HCT116 (cell line): ENCODE measurements around the gene APCDD1L. TPM values are rescaled to one million over a fixed set of nuclear protein-coding genes. Genes with fewer than 3 reads are reported as not detected.

Source experiments
- ATAC-seq: fragments of 200-7000 bp; cut with Tn5 transposase; 2 replicates; pipeline ENCODE4 v1.9.1; 2020; ENCODE audit warnings: mild to moderate bottlenecking, moderate library complexity
- BruUV-seq: library from RNA; stranded (reverse); fragments of 400-500 nt; replicated peaks from 2 replicates; lab custom pipeline; 2021; lab: Mats Ljungman, UMichigan
- CTCF ChIA-PET: fragments of 300-600 bp; sonication (Branson Sonifier 250); formaldehyde crosslinking; loops from one replicate; lab custom pipeline; 2021; ENCODE audit warnings: antibody characterized with exemption; lab: Charles Lee
- POLR2A ChIA-PET: fragments of 300-600, 350-600 bp; sonication (Branson Sonifier 250); formaldehyde crosslinking; loops from one replicate; lab custom pipeline; 2021; ENCODE audit warnings: antibody characterized with exemption; lab: Charles Lee
- RAD21 ChIA-PET, 2 experiments: fragments of 300-600 bp; sonication (Branson Sonifier 250); formaldehyde crosslinking; loops; one replicate each; lab custom pipeline; 2023; ENCODE audit warnings: low total read pairs in 2 of 2; ENCODE audit not compliant: uncharacterized antibody in 2 of 2, unreplicated experiment in 2 of 2, low non-redundant PET in 1 of 2; lab: Charles Lee
- DNase-seq: peaks from one replicate; pipeline ENCODE4 v3.0.0-alpha.2; 2010; ENCODE audit warnings: low read depth, low spot score
- H2AFZ ChIP-seq: fragments of 200-600 bp; shearing (Covaris generic), sonication (generic); 2 replicates; pipeline ENCODE4 v1.6.1; 2017; ENCODE audit warnings: low read depth, mixed run types, mixed read lengths, antibody characterized with exemption, low read length; ENCODE audit not compliant: poor library complexity, severe bottlenecking
- H3K27ac ChIP-seq: 2 replicates; pipeline ENCODE4 v1.5.1; 2012; ENCODE audit warnings: low read depth, low read length
- H3K27me3 ChIP-seq: fragments of 200-600 bp; sonication (generic); 2 replicates; pipeline ENCODE4 v1.6.1; 2016; ENCODE audit warnings: mixed run types, low read length, mixed read lengths; ENCODE audit not compliant: insufficient read depth
- H3K36me3 ChIP-seq, 2 experiments: fragments of 200-500 bp in 1 of 2; fragments of 200-600 bp in 1 of 2; sonication (Bioruptor generic) in 1 of 2; sonication (generic) in 1 of 2; 2 replicates each; pipeline versions ENCODE4 v1.5.1 to v1.6.1; 2014 to 2016; ENCODE audit warnings: low read length in 2 of 2, inconsistent platforms in 1 of 2, mixed read lengths in 1 of 2, mixed run types in 1 of 2; ENCODE audit not compliant: insufficient read depth in 2 of 2, control insufficient read depth in 1 of 2
- H3K4me1 ChIP-seq, 2 experiments: fragments of 200-600 bp in 1 of 2; sonication (generic) in 1 of 2; 2 replicates each; pipeline versions ENCODE4 v1.5.1 to v1.6.1; 2012 to 2017; ENCODE audit warnings: low read length in 2 of 2, inconsistent platforms in 1 of 2, mild to moderate bottlenecking in 1 of 2, mixed read lengths in 1 of 2, mixed run types in 1 of 2, moderate library complexity in 1 of 2; ENCODE audit not compliant: insufficient read depth in 2 of 2, control insufficient read depth in 1 of 2
- H3K4me2 ChIP-seq: fragments of 200-600 bp; sonication (generic); 2 replicates; pipeline ENCODE4 v1.6.1; 2017; ENCODE audit warnings: mixed run types, low read length, mixed read lengths
- H3K4me3 ChIP-seq, 2 experiments: fragments of 200-600 bp in 1 of 2; sonication (generic) in 1 of 2; replicated peaks in 1 of 2; 2 replicates each; pipeline ENCODE4 v1.5.1; 2011 to 2016; ENCODE audit warnings: low read length in 2 of 2, control low read depth in 1 of 2, low read depth in 1 of 2, mild to moderate bottlenecking in 1 of 2, mixed read lengths in 1 of 2, mixed run types in 1 of 2
- H3K79me2 ChIP-seq: fragments of 200-600 bp; sonication (generic); 2 replicates; pipeline ENCODE4 v1.6.1; 2017; ENCODE audit warnings: mild to moderate bottlenecking, mixed run types, low read length, moderate library complexity, mixed read lengths; ENCODE audit not compliant: insufficient read depth
- H3K9ac ChIP-seq: fragments of 200-600 bp; sonication (generic); 2 replicates; pipeline ENCODE4 v1.6.1; 2016; ENCODE audit warnings: low read length, mixed read lengths
- H3K9me2 ChIP-seq: fragments of 200-600 bp; sonication (generic), shearing (Covaris generic); 2 replicates; pipeline ENCODE4 v1.6.1; 2017; ENCODE audit warnings: mixed run types, mild to moderate bottlenecking, moderate library complexity; ENCODE audit not compliant: insufficient read depth
- H3K9me3 ChIP-seq, 2 experiments: fragments of 200-500 bp in 1 of 2; fragments of 200-600 bp in 1 of 2; sonication (Bioruptor generic) in 1 of 2; sonication (generic) in 1 of 2; 2 replicates each; pipeline ENCODE4 v1.6.1; 2014 to 2017; ENCODE audit warnings: low read length in 2 of 2, mixed read lengths in 2 of 2, inconsistent platforms in 1 of 2, low read depth in 1 of 2, mild to moderate bottlenecking in 1 of 2, mixed run types in 1 of 2, moderate library complexity in 1 of 2; ENCODE audit not compliant: control insufficient read depth in 1 of 2, insufficient read depth in 1 of 2
- H4K20me1 ChIP-seq: fragments of 200-600 bp; sonication (generic), shearing (Covaris generic); 2 replicates; pipeline ENCODE4 v1.6.1; 2017; ENCODE audit warnings: mixed run types, mild to moderate bottlenecking, moderate library complexity; ENCODE audit not compliant: insufficient read depth
- ATF3 ChIP-seq: IDR thresholded peaks from 2 replicates; pipeline ENCODE4 v1.6.1; 2012
- CEBPB ChIP-seq: IDR thresholded peaks from 2 replicates; pipeline ENCODE4 v1.6.1; 2012; ENCODE audit warnings: low read depth
- EGR1 ChIP-seq: IDR thresholded peaks from 2 replicates; pipeline ENCODE4 v1.6.1; 2012; ENCODE audit warnings: low read depth
- EZH2phosphoT487 ChIP-seq: fragments of 200-600 bp; IDR thresholded peaks from 2 replicates; pipeline ENCODE4 v1.6.1; 2018; ENCODE audit warnings: antibody characterized with exemption, borderline replicate concordance
- JUND ChIP-seq: IDR thresholded peaks from 2 replicates; pipeline ENCODE4 v1.6.1; 2012
- RAD21 ChIP-seq: IDR thresholded peaks from 2 replicates; pipeline ENCODE4 v1.6.1; 2012; ENCODE audit warnings: low read depth, mild to moderate bottlenecking
- SP1 ChIP-seq: IDR thresholded peaks from 2 replicates; pipeline ENCODE4 v1.6.1; 2012; ENCODE audit warnings: low read depth
- ZFX ChIP-seq: fragments of 450-650 bp; IDR thresholded peaks from 2 replicates; pipeline ENCODE4 v1.6.1; 2017
- ZNF274 ChIP-seq: fragments of 200-500 bp; sonication (Bioruptor generic); IDR thresholded peaks from 2 replicates; pipeline ENCODE4 v1.6.1; 2014; ENCODE audit warnings: mild to moderate bottlenecking, low read depth, low read length, inconsistent platforms
- intact Hi-C: fragments of 100-400 bp; cut with micrococcal nuclease; formaldehyde crosslinking; loops from 2 replicates; pipeline ENCODE4 v1.10.0; 2022
- total RNA-seq: library from RNA; stranded (reverse); gene quantifications from one replicate; pipeline ENCODE4 v1.2.1, GENCODE V29; 2021; ENCODE audit not compliant: unreplicated experiment
- TF ChIP-seq, protein P1 (sequence below), 3 experiments: fragments of 200-600 bp in 1 of 3; sonication (generic) in 1 of 3; IDR thresholded peaks in 2 of 3; conservative IDR thresholded peaks in 1 of 3; 2 replicates each; pipeline ENCODE4 v1.5.1; 2012 to 2017; ENCODE audit warnings: low read depth in 2 of 3, low read length in 2 of 3, antibody characterized with exemption in 1 of 3, borderline replicate concordance in 1 of 3, control low read depth in 1 of 3, mild to moderate bottlenecking in 1 of 3, mixed read lengths in 1 of 3, mixed run types in 1 of 3, moderate library complexity in 1 of 3; ENCODE audit not compliant: insufficient read depth in 1 of 3

The APCDD1L gene
- total RNA-seq, 1 experiment from 2014 or later, result not detected

DNA sequence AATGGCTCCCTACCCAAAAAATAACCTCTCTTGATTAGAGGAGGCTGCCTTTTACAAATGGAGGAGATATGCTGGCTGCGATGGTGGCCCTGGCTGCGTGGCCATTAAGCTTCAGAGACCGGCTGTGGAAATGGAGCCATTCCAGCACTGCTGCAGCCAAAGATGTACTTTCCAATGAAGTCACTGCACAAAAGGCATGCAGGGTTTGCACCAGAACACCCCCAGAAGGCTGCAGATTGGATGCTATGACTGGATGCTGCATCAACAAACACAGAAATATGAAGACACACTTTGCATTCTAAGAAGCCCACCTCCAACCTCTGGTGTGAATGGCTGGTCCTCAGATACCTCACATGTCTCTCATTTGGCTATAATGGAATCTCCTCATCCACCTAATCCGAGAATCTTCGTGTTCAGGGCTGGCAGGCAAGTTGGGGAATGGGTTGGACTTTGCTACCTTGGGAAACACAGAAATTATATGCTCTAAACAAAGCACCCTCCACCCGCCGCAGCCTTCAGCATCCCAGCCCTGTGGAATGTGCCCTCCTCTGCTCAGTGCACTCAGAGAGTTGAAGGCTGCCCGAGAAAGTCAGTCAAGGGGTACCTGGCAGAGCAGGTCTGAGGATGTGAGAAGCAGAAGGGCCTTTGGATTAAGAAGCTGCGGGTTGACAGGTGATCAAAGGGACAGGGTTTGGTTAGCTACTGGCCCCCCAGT, 35.3 kb downstream of the APCDD1L start:
- no peak overlapping the region for H3K9ac ChIP-seq
- no peaks in the 10 kb centered on the region for H3K36me3 ChIP-seq
- H3K9me2 ChIP-seq, result no peaks in the 10 kb centered on the region
- H3K4me1 ChIP-seq, result peaks cover 6 to 12% of the 10 kb centered on the region in 2 experiments
- H4K20me1 ChIP-seq, result no peaks in the 10 kb centered on the region
- intact Hi-C loops, result loop anchor here (5.0 to 10.0 kb wide), 4 partner anchors 172 to 922 kb away; partner anchors contain the start of genes NPEPL1 and STX16
- no TSS peak for BruUV-seq
- no peak for TF ChIP-seq EZH2phosphoT487
- TF ChIP-seq, protein P1, sequence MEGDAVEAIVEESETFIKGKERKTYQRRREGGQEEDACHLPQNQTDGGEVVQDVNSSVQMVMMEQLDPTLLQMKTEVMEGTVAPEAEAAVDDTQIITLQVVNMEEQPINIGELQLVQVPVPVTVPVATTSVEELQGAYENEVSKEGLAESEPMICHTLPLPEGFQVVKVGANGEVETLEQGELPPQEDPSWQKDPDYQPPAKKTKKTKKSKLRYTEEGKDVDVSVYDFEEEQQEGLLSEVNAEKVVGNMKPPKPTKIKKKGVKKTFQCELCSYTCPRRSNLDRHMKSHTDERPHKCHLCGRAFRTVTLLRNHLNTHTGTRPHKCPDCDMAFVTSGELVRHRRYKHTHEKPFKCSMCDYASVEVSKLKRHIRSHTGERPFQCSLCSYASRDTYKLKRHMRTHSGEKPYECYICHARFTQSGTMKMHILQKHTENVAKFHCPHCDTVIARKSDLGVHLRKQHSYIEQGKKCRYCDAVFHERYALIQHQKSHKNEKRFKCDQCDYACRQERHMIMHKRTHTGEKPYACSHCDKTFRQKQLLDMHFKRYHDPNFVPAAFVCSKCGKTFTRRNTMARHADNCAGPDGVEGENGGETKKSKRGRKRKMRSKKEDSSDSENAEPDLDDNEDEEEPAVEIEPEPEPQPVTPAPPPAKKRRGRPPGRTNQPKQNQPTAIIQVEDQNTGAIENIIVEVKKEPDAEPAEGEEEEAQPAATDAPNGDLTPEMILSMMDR (IDR thresholded peaks at IDR 0.05 in 2 of 3, conservative IDR thresholded peaks at IDR 0.05 in 1 of 3; ENCODE audit: borderline replicate concordance in 1 of 3, insufficient read depth in 1 of 3, low read depth in 2 of 3, low read length in 2 of 3), result no peak
- no peak for TF ChIP-seq SP1
- no peak for TF ChIP-seq ATF3
- no peak for TF ChIP-seq EGR1
- TF ChIP-seq ZFX, result no peak
- no peak for TF ChIP-seq CEBPB
- no peak for TF ChIP-seq ZNF274
- no peak for TF ChIP-seq RAD21
- no peak for TF ChIP-seq JUND
- no peak overlapping the region for H3K27ac ChIP-seq
- H2AFZ ChIP-seq, result no peak overlapping the region
- no peak overlapping the region for H3K4me2 ChIP-seq
- RAD21 ChIA-PET, result no interaction called here
- H3K9me3 ChIP-seq, result no peaks in the 10 kb centered on the region; a peak in 1 of 4 replicates
- no peaks in the 10 kb centered on the region for H3K27me3 ChIP-seq
- CTCF ChIA-PET, result interaction anchor here (1.1 to 2.4 kb wide), 5 partner anchors 225 to 976 kb away, joined by 3 to 33 read pairs (median 12); no protein-coding TSS in a partner anchor
- no peak overlapping the region for H3K4me3 ChIP-seq
- no peaks in the 10 kb centered on the region for H3K79me2 ChIP-seq
- ATAC-seq (no peak), DNase-seq (no peak)
- POLR2A ChIA-PET, result no interaction called here
